KG1 (cell line): Measurements from ENCODE around the gene BAZ1A.
"Not testable (repeated sequence)": the region's sequence is repeated elsewhere in the genome, so short reads cannot be mapped to it uniquely, and the experiment has no call there.

Experiments
- DNase-seq: peaks from one replicate; lab custom pipeline; 2025; lab: John Stamatoyannopoulos, UW

BAZ1A gene

DNA sequence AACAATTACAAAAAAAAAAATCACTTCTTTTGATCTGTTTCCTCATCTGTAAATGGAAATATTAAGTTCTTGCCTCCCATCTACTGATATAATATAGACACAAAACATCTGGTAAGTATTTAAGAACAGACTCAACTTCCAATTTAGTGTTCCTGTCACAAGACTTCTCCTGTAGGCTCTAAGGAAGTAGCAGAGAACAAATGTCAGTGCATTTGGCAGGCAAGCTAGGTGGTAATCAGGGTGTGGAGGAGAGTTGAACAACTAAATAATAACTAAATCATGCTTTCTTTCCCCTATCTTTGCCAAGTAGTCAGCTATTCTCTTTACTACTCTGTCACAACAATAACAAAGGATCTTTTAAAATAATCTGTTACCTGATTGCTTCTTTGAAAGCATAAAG lies 22.1 kb downstream of the BAZ1A start:
- DNase-seq, result no peak

DNA sequence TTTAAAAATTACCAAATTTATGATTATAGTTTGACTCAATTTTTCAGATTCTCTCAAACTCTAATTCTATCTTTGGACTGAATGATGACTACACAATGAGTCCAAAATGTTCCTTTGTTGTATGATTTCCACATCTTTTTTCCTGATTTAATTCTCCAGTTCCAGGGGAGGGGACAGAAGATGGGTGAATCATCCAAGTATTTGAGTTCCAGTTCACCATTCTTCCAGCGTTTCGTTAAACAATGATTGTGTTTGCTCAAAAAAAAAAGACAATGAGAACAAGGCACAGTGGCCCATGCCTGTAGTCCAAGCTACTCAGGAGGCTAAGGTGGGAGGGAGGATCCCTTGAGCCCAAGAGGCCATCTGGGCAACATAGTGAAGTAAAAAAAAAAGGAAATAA lies 23.8 kb downstream of the BAZ1A start:
- DNase-seq, result no peak

DNA sequence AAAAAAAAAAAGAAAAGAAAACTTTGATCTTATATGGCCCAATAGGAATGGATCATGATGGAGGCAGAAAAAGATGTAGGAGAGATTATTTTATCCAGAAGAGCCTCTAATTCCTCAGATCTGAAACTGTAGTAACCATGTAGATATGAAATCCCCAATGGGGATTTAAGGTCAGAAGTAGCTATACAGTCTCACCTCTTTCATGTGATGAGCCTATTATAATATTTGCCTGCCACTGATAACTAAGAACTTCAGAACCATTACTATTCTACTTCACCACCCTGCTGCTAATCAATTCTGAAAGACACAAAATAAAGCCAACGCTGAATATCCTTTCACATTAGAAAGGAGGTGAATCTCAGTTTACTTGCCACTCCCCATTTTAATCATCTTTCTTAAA lies 29.3 kb downstream of the BAZ1A start:
- no peak for DNase-seq

DNA sequence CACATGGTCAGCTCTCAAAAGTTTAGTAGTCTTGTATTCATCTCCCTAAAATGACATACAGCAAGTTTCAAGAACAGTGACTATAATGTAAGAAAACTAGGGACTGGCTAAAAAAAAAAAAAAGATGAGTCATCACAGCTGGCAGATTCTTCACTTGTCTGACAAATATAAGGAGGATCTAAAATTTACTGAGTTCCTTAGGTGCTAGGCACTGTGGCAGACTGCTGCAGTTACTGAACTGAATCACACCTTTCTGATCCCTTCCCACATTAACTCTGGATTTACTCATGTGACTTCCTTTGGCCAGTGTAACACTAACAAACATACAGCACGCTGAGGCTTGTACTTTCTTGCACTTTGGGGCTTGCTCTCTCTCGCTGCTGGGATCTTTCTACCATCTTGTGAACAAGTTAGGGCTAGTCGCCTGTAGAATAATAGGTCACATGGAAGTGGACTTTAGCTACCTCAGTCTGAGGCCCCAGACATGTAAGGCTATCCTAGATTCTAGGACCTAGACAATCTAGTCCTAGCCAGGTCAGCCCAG lies 32.1 kb downstream of the BAZ1A start:
- no peak for DNase-seq

DNA sequence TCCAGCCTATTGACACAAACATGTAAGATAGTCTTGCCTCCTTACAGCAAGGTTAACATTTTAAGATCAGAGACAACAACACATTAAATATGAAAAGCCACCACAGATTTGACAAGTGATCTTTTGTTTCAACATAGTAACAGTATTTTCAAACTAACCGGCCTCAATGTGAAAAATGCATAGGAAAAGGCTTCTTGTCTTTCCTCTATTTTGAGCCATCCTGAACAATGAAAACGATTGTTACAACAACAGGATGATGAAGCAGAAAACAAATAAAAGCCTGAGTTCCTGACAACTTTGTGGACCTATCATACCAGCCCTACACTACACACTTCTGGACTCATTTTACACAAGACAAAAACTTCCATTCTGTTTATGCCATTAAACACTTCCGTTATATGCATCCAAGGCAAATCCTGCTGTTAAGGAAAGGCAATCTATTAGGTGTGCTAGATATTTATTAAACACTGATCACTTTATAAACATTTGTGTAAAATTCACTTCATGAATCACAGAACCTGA lies 37.3 kb downstream of the BAZ1A start:
- no peak for DNase-seq

DNA sequence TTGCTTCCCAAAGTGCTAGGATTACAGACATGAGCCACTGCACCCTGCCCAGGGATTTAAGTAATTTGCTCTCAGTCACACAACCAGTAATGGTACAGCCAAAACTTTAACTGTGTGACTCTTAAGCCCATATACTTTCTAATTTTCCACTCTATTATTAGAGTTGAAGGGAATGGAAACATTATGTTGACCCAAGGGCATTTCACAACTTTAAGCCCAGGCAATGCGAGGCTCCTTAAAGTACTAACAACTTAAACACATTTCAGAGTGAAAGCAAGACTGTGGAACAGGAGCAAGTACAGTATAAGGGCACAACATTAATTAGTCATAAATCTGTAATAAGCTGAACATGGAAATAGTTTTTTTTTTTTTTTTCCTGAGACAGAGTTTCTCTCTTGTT lies 39.8 kb downstream of the BAZ1A start:
- DNase-seq, result no peak

DNA sequence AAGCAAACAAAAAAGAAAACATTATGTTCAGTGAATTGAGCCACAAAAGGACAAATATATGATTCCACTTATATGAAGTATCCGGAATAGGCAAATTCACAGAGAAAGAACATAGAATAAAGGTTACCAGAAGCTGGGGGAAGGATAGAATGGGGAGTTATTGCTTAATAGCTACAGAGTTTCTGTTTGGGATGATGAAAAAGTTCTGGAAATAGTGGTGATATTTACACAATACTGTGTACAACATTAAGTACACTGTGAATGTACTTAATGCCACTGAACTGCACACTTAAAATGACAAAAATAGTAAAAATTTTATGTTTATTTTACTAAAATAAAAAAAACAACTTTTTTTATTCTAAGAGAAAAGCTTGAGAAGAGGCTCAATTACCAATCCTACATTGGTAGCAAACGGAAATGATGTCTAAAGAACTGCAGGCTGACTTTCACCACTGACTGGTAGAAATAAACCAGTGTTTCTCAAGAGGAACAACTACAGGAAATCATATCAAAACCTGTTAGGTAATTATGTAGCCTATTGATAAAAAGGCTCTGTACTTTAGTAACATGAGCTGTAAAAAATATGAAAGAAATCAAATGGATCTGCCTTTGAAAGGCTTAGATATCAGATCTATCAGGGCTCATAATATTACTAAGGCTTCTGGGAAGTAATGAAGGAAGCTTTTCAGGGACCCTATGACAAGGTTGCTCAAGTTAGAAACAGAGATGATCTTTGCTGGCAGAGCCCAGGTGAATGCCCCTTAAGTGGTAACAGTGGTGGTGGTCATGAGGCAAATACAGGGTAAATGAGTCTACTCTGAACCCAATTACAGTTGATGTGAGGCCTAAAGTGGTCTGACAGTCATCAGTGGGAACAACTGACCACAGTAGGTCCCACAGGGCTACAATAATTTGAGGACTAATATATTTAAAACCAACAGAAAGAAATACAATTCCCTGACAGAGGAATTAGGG lies 41.3 kb downstream of the BAZ1A start:
- DNase-seq, result peak; percentile 26

DNA sequence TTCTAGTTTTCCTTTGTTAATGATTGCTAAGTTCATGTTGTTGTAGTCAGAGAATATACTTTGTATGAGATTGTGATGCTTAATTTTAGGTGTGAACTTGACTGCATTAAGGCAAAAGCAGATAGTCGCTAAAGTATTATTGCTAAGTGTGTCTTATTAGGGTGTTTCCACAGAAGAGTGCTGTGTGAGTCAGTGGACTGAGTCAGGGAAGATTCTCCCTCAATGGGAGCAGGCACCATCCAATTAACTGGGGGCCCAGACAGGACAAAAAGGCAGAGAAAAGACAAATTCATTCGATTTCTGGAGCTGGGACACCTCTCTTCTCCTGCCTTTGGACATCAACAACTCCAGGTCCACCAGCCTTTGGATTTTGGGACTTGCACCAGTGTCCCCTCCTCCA lies 48.5 kb downstream of the BAZ1A start:
- DNase-seq, result no peak

DNA sequence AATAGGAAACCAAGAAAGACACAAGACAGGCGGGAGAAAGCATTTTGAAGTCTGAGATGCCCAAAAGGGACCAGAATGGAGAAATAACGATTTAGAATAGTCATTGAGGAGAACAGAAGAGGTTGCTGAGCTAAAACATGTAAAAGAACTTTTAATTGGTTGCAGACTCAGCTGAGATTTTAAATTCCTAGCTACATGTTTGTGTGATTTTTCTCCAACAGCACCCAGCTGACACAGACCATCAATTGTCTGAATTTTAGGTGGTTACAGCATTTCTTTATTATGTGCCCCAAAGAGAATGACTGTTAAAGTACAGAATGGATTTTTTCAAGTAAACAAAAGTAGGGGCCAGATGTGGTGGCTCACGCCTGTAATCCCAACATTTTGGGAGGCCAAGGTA lies 50.3 kb downstream of the BAZ1A start:
- no peak for DNase-seq

DNA sequence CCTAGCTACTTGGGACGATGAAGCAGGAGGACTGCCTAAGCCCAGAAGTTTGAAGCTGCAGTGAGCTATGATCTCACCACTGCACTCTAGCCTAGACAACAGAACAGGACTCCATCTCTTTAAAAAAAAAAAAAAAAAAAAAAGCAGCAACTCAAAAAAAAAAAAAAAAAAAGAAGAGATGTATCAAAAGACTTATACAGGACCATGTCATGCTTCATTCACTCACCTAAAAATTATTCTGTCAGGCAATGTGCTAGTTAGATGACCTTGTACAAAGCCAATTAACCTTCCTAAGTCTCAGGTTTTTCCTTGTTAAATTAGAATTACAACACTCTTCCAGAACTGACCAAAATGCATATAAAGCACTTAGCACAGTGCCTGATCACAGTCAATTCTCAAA lies 50.9 kb downstream of the BAZ1A start:
- DNase-seq, result no peak

DNA sequence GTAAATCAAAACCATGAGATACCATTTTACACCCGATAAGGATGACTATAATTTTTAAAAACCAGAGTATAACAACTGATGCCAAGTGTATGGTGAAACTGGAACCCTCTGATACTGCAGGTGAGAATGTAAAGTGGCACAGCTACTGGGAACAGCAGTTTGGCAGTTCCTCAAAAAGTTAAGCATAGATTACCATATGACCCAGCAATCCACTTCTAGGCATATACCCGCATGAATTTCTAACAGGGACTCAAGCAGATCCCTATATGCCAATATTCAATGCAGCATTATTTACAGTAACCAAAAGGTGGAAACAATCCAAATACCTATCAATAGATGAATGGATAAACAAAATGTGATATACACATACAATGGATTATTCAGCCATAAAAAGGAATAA lies 57.4 kb downstream of the BAZ1A start:
- DNase-seq, result no peak

DNA sequence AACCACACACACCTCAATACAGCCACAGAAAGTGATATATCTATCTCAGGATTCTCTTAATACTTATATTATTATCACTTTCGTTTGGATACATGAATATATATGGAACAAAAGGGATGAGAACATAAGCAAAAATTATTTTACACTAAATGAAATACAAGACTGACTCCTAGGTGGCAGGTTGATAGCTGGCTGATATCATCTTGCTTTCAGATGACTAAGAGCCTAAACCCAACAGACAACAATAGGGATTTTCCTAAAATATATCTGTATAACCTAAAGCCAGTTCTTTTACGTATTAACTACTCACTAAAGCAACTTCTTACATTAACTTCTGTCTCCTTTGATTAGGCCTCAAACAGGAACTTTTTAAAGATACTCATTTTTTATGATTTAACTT lies 65.1 kb downstream of the BAZ1A start:
- DNase-seq, result no peak

DNA sequence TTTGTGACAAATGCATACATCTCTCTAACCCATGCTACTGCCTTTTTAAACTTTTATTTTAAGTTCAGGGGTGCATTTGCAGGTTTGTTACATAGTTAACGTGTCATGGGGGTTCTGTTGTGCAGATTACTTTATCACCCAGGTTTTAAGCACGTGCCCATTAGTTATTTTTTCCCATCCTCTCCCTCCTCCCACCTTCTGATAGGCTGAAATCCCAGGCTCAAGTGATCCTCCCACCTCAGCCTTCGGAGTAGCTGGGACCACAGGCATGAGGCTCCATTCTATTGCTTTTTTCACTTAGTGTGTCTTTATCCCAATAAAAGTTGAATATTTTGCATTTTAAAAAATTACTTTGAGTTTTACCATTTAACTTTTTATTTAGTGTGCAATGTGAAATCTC lies 68.9 kb downstream of the BAZ1A start:
- DNase-seq, result no peak

DNA sequence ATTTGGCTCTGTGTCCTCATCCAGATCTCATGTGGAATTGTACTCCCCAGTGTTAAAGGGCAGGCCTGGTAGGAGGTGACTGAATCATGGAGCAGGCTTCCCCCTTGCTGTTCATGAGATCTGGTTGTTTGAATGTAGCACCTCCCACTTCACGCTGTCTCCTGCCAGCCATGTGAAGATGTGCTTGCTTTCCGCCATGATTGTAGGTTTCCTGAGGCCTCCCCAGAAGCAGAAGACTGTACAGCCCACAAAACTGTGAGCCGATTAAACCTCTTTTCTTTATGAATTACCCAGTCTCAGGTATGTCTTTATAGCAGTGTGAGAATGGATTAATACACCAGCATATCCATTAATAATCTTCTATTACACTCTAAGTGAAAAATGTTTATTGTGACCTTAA lies 70.2 kb downstream of the BAZ1A start:
- DNase-seq, result no peak

DNA sequence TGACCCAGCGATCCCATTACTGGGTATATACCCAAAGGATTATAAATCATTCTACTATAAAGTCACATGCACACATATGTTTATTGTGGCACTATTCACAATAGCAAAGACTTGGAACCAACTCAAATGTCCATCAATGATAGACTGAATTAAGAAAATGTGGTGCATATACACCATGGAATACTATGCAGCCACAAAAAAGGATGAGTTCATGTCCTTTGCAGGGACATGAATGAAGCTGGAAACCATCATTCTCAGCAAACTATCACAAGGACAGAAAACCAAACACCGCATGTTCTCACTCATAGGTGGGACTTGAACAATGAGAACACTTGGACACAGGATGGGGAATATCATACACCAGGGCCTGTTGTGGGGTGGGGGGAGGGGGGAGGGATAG lies 76.3 kb downstream of the BAZ1A start:
- DNase-seq, result not testable (repeated sequence)

DNA sequence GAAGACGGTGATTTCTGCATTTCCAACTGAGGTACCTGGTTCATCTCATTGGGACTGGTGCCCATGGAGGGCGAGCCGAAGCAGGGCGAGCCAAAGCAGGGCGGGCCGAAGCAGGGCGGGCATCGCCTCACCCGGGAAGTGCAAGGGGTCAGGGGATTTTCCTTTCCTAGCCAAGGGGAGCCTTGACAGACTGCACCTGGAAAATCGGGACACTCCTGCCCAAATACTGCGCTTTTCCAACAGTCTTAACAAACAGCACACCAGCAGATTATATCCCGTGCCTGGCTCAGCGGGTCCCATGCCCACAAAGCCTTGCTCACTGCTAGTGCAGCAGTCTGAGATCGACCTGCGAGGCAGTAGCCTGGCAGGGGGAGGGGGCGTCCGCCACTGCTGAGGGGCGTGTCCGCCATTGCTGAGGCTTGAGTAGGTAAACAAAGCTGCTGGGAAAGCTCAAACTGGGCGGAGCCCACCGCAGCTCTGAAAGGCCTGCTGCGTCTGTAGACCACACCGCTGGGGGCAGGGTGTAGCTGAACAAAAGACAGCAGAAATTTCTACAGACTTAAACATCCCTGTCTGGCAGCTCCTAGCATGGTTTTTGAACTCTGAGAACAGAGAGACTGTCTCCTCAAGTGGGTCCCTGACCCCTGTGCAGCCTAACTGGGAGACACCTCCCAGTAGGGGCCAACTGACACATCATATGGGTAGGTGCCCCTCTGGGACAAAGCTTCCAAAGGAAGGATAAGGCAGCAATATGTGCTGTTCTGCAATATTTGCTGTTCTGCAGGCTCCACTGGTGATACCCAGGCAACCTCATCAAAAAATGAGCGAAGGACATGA lies 77.2 kb downstream of the BAZ1A start:
- no peak for DNase-seq

DNA sequence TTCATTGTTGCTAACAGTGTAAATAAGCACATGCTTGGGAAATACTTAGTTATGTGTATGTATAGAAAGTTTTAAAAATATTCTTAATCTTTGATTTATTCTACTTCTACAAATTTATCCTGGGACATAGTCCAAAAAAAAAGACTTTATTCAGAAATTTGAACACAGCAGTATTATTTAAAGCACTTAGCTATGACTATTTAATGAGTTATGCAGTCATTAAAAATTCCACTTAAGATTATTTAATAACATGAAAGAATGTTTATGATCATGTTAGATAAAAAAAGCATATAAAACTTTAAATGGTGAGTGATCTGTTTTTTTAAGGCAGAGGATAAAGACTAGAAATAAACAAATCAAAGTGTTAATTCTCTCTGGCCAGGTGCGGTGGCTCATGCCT lies 78.3 kb downstream of the BAZ1A start:
- DNase-seq, result no peak

DNA sequence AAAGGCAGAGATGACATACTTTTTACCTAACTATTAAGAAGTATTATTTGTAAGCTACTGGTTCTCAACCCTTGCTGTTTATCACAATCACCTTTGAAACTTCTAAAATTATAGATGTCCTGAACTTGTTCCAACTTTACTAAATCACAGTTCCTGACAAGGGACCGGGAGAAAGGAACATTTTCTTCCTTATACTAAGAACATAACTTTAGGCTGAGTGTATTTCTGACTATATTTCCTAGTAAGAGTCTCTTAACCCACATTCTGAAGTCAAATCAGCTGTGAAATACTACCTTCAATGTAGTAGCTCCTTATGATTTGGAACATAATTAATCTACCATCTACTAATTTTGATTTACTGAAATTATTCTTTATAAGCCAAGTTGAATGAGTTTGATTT lies 80.2 kb downstream of the BAZ1A start:
- DNase-seq, result no peak

DNA sequence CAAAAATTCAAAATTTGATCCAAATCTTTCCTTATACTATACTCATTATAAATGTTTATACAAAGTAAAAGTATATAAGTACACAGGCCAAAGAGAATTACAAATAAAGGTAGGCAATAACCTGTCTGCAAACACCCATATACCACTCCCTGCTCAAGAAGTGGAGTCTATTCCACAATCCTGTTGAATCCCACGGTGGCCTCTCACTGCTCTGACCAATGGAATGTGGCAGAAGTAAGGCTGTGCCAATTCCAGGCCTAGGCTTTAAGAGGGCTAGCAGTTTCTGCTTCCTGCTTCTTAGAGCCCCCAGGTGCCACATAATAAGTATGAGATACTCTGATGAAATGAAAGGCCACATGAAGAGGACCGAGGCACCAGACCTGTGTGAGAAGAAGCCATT lies 80.9 kb downstream of the BAZ1A start:
- DNase-seq, result no peak

DNA sequence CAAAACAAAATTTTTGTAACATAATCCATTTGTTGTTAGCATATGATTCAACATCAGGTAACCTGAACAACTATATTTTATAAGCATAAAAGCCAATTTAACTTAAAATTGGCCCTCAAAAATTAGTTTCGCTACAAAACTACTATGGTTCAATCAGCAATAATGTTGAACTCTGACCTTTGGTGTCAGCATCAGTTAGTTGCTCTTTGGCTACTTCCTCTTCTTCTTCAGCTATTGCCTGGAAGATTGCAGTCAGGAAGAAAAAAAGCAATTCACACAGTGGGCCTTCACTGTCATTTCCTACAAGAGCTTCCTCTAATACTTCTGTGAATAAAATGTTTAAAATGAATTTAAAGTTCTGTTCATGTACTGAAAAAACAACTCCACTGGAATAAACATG lies 82.6 kb downstream of the BAZ1A start:
- DNase-seq, result no peak

DNA sequence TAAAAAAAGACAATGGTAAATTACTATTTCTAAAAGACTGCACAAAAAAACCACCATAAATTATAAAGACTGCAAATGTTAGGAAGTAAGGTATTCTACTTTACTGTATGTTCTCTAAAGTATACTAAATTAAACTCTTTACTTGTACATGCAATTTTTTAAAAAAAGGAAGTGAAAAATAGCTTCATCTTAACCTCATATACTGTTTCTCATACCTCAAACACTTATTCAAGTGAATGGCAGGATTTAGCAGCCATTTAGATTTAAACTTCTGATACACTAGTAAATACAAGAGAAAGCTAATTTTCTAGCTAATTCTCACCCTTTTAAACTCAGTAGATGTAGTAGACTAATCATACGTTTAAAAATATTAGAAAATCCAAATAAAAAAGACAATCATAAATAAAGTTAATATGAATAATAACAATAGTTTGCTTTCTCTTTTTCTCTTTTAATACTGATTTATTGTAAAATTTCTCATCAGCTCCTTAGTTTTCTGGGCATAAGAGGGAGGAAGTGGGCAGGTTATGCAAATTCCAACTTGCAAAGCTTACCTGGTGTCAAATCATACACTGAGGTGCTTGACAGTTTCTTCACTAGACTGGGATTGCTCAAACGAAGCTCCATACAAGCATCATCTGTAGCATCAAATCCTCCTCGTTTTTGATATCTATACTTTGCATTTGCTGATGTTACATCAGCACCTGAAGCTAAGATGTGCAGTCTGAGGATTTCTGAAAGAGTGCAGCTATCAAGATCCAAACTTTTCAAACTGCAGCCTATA lies 89.7 kb downstream of the BAZ1A start:
- DNase-seq, result no peak

DNA sequence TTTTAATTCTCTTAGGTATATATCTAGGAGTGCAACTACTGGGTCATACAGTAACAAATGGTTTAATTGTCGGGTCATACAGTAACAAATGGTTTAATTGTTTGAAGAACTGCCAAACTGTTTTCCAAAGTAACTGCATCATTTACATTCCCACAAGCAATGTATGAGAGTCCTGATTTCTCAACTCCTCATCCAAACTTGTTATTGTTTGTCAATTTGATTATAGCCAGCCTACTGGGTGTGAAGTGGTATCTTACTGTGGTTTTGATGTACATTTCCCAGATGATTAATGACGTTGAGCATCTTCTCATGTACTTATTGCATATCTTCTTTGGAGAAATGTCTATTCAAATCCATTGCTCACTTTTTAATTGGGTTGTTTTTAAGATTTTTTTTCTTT lies 93.1 kb downstream of the BAZ1A start:
- no peak for DNase-seq
